ENCODE results near the gene CFH.
"Not testable (repeated sequence)": the region's sequence is repeated elsewhere in the genome, so short reads cannot be mapped to it uniquely, and the experiment has no call there.

- TF ChIP-seq, protein P1, sequence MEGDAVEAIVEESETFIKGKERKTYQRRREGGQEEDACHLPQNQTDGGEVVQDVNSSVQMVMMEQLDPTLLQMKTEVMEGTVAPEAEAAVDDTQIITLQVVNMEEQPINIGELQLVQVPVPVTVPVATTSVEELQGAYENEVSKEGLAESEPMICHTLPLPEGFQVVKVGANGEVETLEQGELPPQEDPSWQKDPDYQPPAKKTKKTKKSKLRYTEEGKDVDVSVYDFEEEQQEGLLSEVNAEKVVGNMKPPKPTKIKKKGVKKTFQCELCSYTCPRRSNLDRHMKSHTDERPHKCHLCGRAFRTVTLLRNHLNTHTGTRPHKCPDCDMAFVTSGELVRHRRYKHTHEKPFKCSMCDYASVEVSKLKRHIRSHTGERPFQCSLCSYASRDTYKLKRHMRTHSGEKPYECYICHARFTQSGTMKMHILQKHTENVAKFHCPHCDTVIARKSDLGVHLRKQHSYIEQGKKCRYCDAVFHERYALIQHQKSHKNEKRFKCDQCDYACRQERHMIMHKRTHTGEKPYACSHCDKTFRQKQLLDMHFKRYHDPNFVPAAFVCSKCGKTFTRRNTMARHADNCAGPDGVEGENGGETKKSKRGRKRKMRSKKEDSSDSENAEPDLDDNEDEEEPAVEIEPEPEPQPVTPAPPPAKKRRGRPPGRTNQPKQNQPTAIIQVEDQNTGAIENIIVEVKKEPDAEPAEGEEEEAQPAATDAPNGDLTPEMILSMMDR (IDR thresholded peaks at IDR 0.05), result not testable (repeated sequence)
- not testable (repeated sequence) for TF ChIP-seq POLR2A (IDR thresholded peaks at IDR 0.05)
Measured at GRCh38 chr1:196791252-196791651, 139.4 kb downstream of the CFH start.

Measured in uterus (tissue), 2 donors.